ENCODE results near the gene CRYBA4. TPM values are rescaled to one million over a fixed set of nuclear protein-coding genes. Genes with fewer than 3 reads are reported as not detected.

CRYBA4 gene
- total and polyA plus RNA-seq, 2 donors, result not detected

DNA sequence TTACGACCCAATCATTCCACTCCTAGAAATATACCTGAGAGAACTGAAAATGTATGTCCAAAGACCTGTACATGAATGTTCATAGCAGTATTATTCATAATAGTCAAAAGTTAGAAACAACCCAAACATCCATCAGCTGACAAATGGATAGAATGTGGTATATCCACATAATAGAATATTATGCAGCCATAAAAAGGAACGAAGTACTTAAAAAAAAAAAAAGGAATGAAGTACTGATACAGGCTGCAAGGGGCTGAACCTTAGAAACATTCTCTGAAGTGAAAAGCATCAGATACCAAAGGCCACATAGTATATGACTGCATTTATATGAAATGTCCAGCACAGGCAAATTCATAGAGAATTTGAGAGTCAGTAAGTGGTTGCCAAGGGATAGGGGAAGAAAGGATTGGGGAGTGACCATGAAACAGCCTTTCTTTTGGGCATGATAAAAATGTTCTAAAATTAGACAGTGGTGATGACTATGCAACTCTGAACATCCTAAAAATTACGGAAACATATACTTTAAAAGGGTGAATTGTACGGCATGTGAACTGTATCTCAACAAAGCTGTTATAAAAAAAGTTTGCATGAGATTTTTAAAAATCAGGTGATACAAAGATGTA lies 33.7 kb upstream of the CRYBA4 start:
- H3K27ac ChIP-seq (ENCODE audit: low read depth), result no peak overlapping the region
- no peak overlapping the region for H3K4me3 ChIP-seq (ENCODE audit: low read depth, low read length)
- no peak for DNase-seq (ENCODE audit: extremely low spot score)

DNA sequence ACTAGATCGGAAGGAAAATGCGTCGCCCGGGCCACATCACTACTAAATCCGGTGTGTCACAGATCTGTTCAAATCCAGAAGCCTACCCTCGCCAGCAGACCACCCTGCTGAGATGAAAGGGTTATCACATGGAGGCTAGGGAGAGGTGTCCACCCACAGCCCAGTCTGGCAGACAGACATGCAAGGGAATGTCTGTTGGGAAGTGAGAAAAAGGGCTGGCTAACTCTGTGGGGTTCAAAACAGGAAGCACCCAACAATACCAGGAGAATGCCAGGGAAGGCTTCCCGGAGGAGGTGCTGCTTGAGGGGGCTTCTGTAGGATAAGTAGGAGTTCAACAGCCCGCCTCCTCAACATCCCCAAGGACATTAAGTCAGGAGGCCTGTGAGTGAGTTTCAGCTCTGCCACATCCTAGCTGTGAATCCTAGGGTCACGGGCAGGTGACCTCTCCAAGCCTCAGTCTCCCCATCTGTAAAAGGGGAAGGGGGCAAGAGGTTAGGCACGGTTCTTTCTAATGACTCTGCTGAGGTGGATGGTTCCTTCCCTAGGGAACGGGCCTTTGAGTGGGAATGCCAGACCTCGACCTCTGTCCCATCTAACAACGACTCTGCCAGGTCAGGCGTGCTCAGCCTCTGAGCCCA lies 32.9 kb upstream of the CRYBA4 start:
- peak overlapping the region; percentile 90 for H3K4me3 ChIP-seq (ENCODE audit: low read depth, low read length)
- no peaks in the 10 kb centered on the region for H3K4me1 ChIP-seq (ENCODE audit: insufficient read depth)
- WGBS, result 61% methylated on average over 14 of the region's 14 CpGs
- no peak for DNase-seq (ENCODE audit: extremely low spot score)
- H3K36me3 ChIP-seq (ENCODE audit: insufficient read depth), result no peaks in the 10 kb centered on the region
- no peak overlapping the region for H3K27ac ChIP-seq (ENCODE audit: low read depth)

More for the DNA sequence above, 33.7 kb upstream of the CRYBA4 start:
- 92% methylated on average over 4 of the region's 4 CpGs for WGBS
- Histone ChIP-seq H3K36me3 (ENCODE audit: insufficient read depth) (no peaks in the 10 kb centered on the region), H3K4me1 (ENCODE audit: insufficient read depth) (no peaks in the 10 kb centered on the region)

DNA sequence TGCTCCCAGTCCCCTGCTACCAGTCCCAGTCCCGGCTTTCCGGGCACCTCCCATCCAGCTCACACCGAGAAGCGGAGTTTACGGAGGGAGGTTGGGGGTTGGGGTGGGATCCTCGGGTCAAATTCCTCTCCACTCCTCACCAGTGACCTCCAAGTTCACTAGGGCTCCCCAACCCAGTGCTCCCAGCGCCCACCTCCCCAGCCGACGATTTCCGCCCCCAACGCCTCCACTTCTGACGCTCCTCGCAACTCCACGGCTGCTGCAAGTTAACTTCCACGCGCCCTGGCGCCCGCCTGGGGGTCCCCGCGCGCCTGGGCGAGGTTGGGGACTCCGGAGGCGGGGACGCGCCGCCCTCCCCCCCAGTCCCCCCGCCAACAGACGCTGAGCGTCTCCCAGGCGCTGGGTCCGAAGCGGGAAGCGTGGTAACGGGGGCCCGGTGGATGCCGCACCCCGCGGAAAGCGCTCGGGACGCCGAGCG lies 32.4 kb upstream of the CRYBA4 start:
- no peaks in the 10 kb centered on the region for H3K36me3 ChIP-seq (ENCODE audit: insufficient read depth)
- H3K4me1 ChIP-seq (ENCODE audit: insufficient read depth), result no peaks in the 10 kb centered on the region
- H3K4me3 ChIP-seq (ENCODE audit: low read depth, low read length), result peak overlapping the region; percentile 90
- H3K27ac ChIP-seq (ENCODE audit: low read depth), result peak overlapping the region; percentile 51
- 1% methylated on average over 44 of the region's 44 CpGs for WGBS
- no peak for DNase-seq (ENCODE audit: extremely low spot score)

DNA sequence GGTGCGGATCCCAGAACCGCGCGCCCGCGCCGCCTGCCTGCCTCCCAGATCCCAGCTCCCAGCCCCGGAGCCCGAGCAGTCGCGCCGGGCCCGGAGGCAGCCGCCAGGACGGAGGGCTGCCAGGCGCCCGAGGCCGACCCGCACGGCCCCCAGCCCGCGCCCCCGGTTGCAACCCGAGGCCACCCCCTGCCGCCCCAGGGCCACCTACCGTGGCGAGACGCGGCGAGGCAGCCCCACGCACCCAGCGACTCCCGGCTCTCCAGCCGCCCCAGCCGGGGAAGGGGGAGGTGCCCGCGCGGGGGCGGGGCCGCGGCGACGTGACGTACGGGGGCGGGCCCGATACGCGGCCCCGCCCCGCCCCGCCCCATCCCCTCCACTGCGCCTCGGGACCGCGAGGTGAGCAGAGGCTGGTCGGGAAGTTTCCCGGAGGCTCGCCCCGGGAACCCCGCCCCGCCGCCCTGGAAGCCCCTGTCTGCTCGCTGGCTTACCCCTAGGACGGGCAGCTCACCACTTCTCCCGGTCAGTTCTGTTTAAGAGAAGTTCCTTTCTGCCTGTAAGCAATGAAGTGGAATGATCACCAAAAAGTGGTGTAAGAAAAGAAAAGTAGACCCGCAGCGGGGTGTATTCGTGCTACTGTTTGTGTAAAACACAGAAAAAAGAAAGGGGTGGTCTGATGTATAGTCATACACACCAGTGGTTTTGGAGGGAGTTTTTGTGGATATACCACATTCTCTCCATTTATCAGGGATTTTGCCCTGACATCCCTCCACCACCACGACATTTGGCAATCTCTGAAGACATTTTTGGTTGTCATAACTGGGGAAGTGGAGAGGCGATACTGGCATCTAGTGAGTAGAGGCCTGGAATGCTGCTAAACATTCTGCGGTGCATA lies 31.7 kb upstream of the CRYBA4 start, which contains the start of gene TPST2:
Gene TPST2 (minus strand): TSS at position 288 of the 892 bp plus-strand sequence. CDS start 48,502 bp downstream, outside the sequence.
- Histone ChIP-seq H3K36me3 (ENCODE audit: insufficient read depth) (no peaks in the 10 kb centered on the region), H3K27ac (ENCODE audit: low read depth) (peak within 1 kb of the TSS; percentile 87), H3K4me1 (ENCODE audit: insufficient read depth) (no peaks in the 10 kb centered on the region), H3K4me3 (ENCODE audit: low read depth, low read length) (peak within 1 kb of the TSS; percentile 90)
- peak; percentile 35 for DNase-seq (ENCODE audit: extremely low spot score)
- WGBS, result 2% methylated on average over 72 of the region's 72 CpGs

DNA sequence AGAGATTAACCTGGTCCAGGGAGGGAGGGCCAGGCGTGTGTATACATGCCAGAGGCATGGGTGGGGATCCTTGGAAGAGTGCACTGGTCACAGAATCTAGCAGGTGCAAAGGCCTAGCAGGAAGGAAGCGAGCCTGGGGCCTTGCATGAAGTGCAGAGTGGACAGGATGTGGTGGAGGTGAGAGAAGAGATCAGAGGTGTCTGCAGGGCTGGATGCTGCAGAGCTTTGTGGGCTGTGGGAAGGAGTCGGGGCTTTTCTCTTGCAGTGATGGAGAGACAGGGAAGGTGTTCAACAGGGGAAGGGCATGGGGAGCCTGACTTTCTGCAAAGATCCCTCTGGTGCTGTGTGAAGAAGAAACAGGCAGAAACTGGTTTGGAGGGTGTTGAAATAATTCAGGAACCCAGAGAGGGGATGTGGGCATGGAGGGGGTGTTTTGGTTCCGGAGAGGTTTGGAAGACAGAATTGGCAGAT lies 29.3 kb upstream of the CRYBA4 start:
- Histone ChIP-seq H3K27ac (ENCODE audit: low read depth) (no peak overlapping the region), H3K4me3 (ENCODE audit: low read depth, low read length) (no peak overlapping the region), H3K4me1 (ENCODE audit: insufficient read depth) (no peaks in the 10 kb centered on the region), H3K36me3 (ENCODE audit: insufficient read depth) (no peaks in the 10 kb centered on the region)
- WGBS, result 68% methylated on average over 4 of the region's 4 CpGs
- DNase-seq (ENCODE audit: extremely low spot score), result no peak

DNA sequence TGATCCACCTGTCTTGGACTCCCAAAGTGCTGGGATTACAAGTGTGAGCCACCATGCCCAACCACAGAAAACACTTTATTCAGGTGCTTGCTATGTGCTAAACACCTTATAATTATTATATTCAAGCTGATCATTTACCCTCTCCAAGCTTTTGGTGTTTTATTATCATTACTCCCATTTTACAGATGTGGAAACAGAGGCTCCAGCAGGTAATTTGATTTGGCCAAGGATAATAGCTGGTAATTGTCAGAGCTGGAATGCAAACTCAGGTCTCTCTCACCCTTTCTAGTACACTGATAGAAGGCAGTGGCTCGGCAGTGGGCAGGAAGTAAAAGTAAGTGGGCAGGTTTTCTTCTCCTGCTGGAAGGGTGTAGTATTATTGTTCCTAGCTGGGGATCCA lies 28.0 kb upstream of the CRYBA4 start:
- Histone ChIP-seq H3K27ac (ENCODE audit: low read depth) (no peak overlapping the region), H3K36me3 (ENCODE audit: insufficient read depth) (no peaks in the 10 kb centered on the region), H3K4me3 (ENCODE audit: low read depth, low read length) (no peak overlapping the region), H3K4me1 (ENCODE audit: insufficient read depth) (no peaks in the 10 kb centered on the region)
- WGBS, result 42% methylated on average over 1 of the region's 1 CpG
- no peak for DNase-seq (ENCODE audit: extremely low spot score)

DNA sequence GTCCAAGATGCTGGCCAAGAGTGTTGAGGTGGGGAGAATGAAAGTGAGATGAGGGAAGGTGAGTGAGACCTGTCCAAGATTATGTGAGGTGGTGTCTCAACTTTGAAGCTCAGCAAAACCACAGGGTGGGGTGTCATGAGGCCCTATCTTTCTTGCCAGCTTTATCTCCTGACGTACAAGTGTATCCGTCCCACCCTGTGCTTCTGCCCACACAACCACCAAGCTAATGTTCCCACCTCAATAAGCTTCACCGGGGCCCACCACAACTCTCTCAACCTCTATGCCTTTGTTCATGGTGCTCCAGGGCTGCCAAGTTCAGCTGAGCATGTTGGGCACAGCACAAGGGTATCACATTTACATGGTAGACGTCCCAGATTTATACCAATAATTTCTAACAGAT lies 24.7 kb upstream of the CRYBA4 start:
- no peak for DNase-seq (ENCODE audit: extremely low spot score)
- WGBS, result 65% methylated on average over 4 of the region's 4 CpGs
- no peak overlapping the region for H3K4me3 ChIP-seq (ENCODE audit: low read depth, low read length)
- H3K4me1 ChIP-seq (ENCODE audit: insufficient read depth), result no peaks in the 10 kb centered on the region
- no peak overlapping the region for H3K27ac ChIP-seq (ENCODE audit: low read depth)
- H3K36me3 ChIP-seq (ENCODE audit: insufficient read depth), result no peaks in the 10 kb centered on the region

DNA sequence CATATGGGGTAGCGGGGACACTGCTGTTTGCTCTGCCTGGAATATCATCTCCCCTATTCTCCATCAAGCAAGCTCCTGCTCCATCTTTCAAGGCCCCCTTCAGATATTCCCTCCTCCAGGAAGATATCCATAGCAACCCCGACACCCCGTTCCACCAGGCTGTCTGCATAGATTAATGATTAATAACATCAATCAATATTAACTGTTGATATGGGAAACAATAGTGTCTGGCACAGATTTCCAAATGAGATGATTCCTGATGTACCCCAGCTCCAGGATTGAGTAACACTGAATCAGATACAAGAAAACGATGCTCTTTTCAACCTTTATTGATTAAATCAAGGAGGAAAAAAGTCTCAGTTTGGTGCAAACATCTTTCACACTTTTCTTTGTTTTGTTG lies 24.3 kb upstream of the CRYBA4 start:
- DNase-seq (ENCODE audit: extremely low spot score), result no peak
- no peak overlapping the region for H3K27ac ChIP-seq (ENCODE audit: low read depth)
- H3K4me3 ChIP-seq (ENCODE audit: low read depth, low read length), result no peak overlapping the region
- no peaks in the 10 kb centered on the region for H3K36me3 ChIP-seq (ENCODE audit: insufficient read depth)
- 87% methylated on average over 4 of the region's 4 CpGs for WGBS
- no peaks in the 10 kb centered on the region for H3K4me1 ChIP-seq (ENCODE audit: insufficient read depth)

DNA sequence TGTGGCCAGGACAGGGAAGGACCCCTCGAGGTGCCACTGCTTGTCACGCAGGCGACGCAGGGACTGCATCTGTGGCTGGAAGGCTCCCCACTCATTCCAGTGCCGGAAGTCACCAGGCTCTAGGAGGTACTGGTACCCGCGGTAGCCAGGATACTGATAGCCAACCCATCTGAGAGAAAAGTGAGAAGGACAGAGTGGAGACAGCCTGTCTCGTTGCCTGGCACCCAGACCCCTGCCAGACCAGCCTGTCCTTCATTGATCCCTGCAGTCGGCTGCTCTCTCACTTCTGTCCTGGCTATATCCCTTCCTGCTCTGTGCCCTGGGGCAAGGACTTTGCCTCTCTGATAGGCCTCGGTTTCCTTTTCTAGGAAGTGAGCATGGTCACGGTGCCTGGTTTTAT lies 22.3 kb upstream of the CRYBA4 start:
- no peak overlapping the region for H3K4me3 ChIP-seq (ENCODE audit: low read depth, low read length)
- no peaks in the 10 kb centered on the region for H3K4me1 ChIP-seq (ENCODE audit: insufficient read depth)
- H3K36me3 ChIP-seq (ENCODE audit: insufficient read depth), result no peaks in the 10 kb centered on the region
- H3K27ac ChIP-seq (ENCODE audit: low read depth), result no peak overlapping the region
- WGBS, result 73% methylated on average over 11 of the region's 11 CpGs
- no peak for DNase-seq (ENCODE audit: extremely low spot score)

DNA sequence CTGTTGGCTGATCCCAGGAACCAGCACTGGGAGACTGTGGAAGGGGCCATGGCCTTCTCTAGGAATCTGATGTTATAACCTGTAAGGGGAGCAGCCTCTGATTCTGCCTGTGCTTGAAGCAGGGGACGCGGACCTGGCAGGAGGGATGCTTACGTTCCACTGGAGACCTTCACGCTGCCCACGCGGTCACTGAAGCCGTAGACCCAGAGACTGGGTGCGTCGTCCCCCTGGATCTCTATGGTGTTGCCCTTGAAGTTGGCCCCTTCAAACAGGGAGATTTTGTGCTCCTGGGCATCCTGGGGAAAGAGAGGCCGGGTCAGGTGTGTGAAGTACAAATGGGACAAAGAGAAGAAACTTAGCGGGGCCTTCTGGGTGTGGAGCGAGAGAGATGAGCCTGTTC lies 20.0 kb upstream of the CRYBA4 start:
- no peak for DNase-seq (ENCODE audit: extremely low spot score)
- Histone ChIP-seq H3K4me3 (ENCODE audit: low read depth, low read length) (no peak overlapping the region), H3K36me3 (ENCODE audit: insufficient read depth) (no peaks in the 10 kb centered on the region), H3K27ac (ENCODE audit: low read depth) (no peak overlapping the region), H3K4me1 (ENCODE audit: insufficient read depth) (no peaks in the 10 kb centered on the region)
- 66% methylated on average over 12 of the region's 12 CpGs for WGBS

DNA sequence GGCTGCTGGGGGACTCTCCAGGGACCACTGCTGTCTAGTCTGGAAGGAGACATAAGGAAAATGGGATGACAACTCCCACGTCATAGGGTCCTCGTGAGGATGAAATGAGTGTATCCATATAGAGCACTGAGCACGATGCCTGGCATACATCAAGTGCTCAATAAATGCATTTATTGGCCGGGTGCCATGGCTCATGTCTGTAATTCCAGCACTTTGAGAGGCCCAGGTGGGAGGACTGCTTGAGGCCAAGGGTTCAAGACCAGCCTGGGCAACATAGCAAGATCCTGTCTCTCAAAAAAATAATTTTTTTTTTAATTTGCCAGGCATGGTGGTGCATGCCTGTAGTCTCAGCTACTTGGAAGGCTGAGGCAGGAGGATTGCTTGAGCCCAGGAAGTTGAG lies 19.6 kb upstream of the CRYBA4 start:
- Histone ChIP-seq H3K4me3 (ENCODE audit: low read depth, low read length) (no peak overlapping the region), H3K4me1 (ENCODE audit: insufficient read depth) (no peaks in the 10 kb centered on the region), H3K27ac (ENCODE audit: low read depth) (no peak overlapping the region), H3K36me3 (ENCODE audit: insufficient read depth) (no peaks in the 10 kb centered on the region)
- 71% methylated on average over 4 of the region's 4 CpGs for WGBS
- DNase-seq (ENCODE audit: extremely low spot score), result no peak

DNA sequence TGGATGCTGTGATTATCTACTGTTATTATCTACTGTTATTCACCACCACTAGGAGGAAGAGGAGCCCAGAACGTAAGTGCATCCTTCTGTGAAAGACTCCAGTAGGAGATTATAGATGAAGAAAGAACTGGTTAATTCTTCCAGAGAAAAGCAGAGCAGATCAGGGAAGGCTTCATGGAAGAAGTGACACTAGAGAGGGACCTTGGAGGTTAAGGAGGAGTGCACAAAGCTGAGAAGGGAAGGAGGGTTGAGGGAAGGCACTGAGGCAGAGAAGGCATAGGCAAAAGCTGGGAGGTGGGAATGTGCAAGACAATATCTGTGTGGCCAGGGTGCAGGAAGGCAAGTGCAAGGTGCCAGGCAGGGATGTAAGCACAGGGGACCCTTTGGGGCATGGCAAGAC lies 17.4 kb upstream of the CRYBA4 start:
- 58% methylated on average over 1 of the region's 1 CpG for WGBS
- Histone ChIP-seq H3K4me3 (ENCODE audit: low read depth, low read length) (no peak overlapping the region), H3K4me1 (ENCODE audit: insufficient read depth) (no peaks in the 10 kb centered on the region), H3K36me3 (ENCODE audit: insufficient read depth) (no peaks in the 10 kb centered on the region), H3K27ac (ENCODE audit: low read depth) (no peak overlapping the region)
- no peak for DNase-seq (ENCODE audit: extremely low spot score)

DNA sequence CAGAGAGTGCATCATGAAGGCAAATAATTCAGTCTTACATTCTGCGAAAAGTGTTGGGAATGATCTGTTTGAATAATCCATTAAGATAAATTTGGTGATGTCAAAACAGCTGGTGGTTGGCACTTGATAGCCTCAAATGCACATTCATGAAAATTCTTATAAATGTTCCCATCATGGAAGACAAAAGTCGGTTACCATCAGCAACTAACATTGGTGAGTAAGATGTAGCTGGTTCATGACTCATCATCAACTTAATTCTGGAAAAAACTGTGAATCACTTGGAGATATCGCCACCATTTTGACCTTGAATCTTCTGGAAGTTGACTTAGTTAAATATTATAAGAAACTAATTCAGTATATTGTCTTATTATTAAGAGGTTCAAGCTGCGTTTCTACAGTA lies 15.2 kb upstream of the CRYBA4 start:
- 88% methylated on average over 4 of the region's 4 CpGs for WGBS
- Histone ChIP-seq H3K4me3 (ENCODE audit: low read depth, low read length) (no peak overlapping the region), H3K36me3 (ENCODE audit: insufficient read depth) (no peaks in the 10 kb centered on the region), H3K4me1 (ENCODE audit: insufficient read depth) (no peaks in the 10 kb centered on the region), H3K27ac (ENCODE audit: low read depth) (no peak overlapping the region)
- no peak for DNase-seq (ENCODE audit: extremely low spot score)

All from urinary bladder (tissue), 4 donors.